Cardiac muscle cell (in vitro differentiated cells and primary cell): ENCODE data around the gene RGS7. TPM values are rescaled to one million over a fixed set of nuclear protein-coding genes. Genes with fewer than 3 reads are reported as not detected.

ENCODE experiments used
- DNase-seq, 2 donors: peaks; one replicate each; pipeline versions ENCODE4 v3.0.0 to v3.0.0-alpha.2; 2010 to 2017; ENCODE audit warnings: low read depth in 1 of 2, low spot score in 1 of 2
- H3K27ac ChIP-seq: fragments of 200-600 bp; sonication (generic); 2 replicates; pipeline ENCODE4 v1.5.1; 2016
- H3K27me3 ChIP-seq: fragments of 200-600 bp; sonication (generic); 2 replicates; pipeline ENCODE4 v1.6.0; 2016; ENCODE audit warnings: control low read depth
- H3K36me3 ChIP-seq: fragments of 200-600 bp; sonication (generic); 2 replicates; pipeline ENCODE4 v1.5.1; 2016; ENCODE audit warnings: control low read depth
- H3K4me1 ChIP-seq: fragments of 200-600 bp; sonication (generic); 2 replicates; pipeline ENCODE4 v1.8.1; 2017; ENCODE audit warnings: low read depth, mild to moderate bottlenecking, mixed run types
- H3K4me3 ChIP-seq: fragments of 200-600 bp; sonication (generic); 2 replicates; pipeline ENCODE4 v1.5.1; 2016; ENCODE audit warnings: mild to moderate bottlenecking
- H3K9me3 ChIP-seq: fragments of 200-600 bp; sonication (generic); 2 replicates; pipeline ENCODE4 v1.5.1; 2017; ENCODE audit warnings: low read depth, mild to moderate bottlenecking, control low read depth
- CTCF ChIP-seq: IDR thresholded peaks from 2 replicates; pipeline ENCODE4 v1.5.1; 2012; ENCODE audit warnings: low read depth, mild to moderate bottlenecking, low read length
- polyA plus RNA-seq: library from polyadenylated mRNA; unstranded; fragments of >200 nt; fragmentation: Nextera tagmentation; extraction: Ambion mirVana; gene quantifications from 2 replicates; pipeline ENCODE4 v1.2.1, GENCODE V29; 2016
- total RNA-seq: library from RNA; depleted of rRNA; stranded (reverse); fragments of >200 nt; gene quantifications from 2 replicates; pipeline ENCODE4 v1.2.3, GENCODE V29; 2016

The RGS7 gene
- total and polyA plus RNA-seq, 2 experiments from 2014 or later = not detected

DNA sequence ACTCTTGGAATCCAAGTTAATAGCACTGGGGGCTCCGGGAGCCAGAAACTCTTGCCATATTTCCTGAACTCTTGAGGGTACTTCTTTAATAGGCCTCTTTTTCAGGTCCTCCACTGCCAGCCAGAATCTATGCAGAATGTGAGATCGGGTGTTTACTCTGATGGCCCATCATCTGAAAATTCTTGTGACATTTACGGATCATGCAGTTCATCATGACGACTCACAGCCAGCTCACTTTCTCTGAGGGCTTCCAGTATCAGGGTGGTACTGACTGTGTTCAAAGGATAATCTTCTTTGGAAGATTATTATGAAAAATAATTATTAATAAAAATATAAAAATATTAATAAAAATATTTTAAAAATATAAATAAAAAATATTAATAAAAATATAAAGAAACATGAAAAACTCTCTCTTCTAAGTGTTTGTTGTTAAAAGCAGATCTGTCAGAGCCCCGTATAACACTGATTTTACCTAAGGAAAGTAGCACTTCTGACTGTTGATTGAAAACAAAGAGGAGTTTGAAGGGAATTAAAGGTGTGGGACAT lies 550.7 kb downstream of the RGS7 start:
- Histone ChIP-seq H3K36me3 (no peaks in the 10 kb centered on the region), H3K9me3 (no peaks in the 10 kb centered on the region), H3K4me3 (no peak overlapping the region), H3K27ac (no peak overlapping the region), H3K27me3 (no peaks in the 10 kb centered on the region), H3K4me1 (no peaks in the 10 kb centered on the region)
- no peak for TF ChIP-seq CTCF
- DNase-seq = no peak

GRCh38 chr1:240804475-240804874 lies 552.5 kb downstream of the RGS7 start:
- DNase-seq = peak in 1 of 2 donors; percentile 53
- H3K4me1 ChIP-seq = no peaks in the 10 kb centered on the region
- H3K36me3 ChIP-seq = no peaks in the 10 kb centered on the region
- no peak overlapping the region for H3K27ac ChIP-seq
- H3K27me3 ChIP-seq = no peaks in the 10 kb centered on the region
- no peak for TF ChIP-seq CTCF
- H3K4me3 ChIP-seq = no peak overlapping the region
- H3K9me3 ChIP-seq = no peaks in the 10 kb centered on the region

DNA sequence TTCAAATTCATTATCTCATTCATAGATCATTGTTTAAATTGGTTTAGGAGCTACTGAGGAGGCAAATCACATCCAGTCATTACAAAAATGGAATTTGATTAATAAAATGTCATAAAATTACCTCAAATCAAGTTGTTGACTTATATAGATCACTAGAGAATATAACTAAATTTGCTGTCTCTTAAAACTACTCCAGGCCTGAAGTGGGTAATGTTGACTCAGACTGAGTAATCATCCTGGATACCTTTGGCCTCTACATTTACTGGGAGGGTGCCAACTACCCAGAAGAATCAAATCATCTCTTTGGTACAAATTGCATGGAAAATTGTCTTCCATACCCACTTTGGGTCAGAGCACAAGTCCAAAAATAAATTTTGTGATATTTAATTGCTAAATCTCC lies 553.9 kb downstream of the RGS7 start:
- H3K4me3 ChIP-seq = no peak overlapping the region
- DNase-seq = no peak
- H3K36me3 ChIP-seq = no peaks in the 10 kb centered on the region
- no peaks in the 10 kb centered on the region for H3K9me3 ChIP-seq
- no peaks in the 10 kb centered on the region for H3K27me3 ChIP-seq
- no peak overlapping the region for H3K27ac ChIP-seq
- H3K4me1 ChIP-seq = no peaks in the 10 kb centered on the region
- TF ChIP-seq CTCF = no peak

DNA sequence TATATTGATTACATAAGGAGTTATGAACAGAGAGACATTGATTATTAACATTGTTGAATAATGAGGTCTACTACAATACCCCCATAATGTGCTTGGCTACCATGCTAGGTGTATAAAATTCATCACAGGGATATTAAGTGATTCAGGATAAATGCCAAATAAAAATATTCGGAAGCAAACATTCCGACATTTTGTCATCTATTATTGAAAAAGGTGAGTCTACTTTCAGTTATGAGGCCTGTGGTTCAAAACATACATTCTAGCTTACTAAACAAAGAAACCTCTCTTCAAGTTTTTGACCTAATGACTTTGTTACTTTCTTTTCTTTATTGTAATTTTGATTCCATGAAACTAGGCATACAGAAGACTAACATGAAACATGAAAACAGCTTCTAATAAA lies 554.7 kb downstream of the RGS7 start:
- no peak for TF ChIP-seq CTCF

DNA sequence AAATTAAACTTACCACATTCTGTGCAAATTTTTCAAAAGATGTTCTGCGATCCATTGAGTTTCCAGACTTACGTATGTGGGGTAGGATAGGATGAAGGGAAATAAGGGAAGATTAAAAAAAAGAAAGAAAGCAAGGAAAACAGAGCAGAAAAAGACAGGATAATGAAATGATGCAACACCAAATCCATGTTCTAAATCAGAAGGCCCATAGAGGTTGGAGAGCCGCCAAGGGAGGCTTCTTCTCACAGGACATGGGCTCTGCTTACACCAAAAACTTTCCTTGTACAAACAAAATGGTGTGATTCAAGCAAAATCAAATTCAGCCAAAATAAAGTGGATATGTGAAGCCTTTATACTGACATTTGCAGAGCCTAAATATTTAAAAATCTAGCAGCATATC lies 555.6 kb downstream of the RGS7 start:
- peak in 1 of 2 donors; percentile 24 for DNase-seq
- no peak for TF ChIP-seq CTCF
- Histone ChIP-seq H3K9me3 (no peaks in the 10 kb centered on the region), H3K27me3 (no peaks in the 10 kb centered on the region), H3K27ac (no peak overlapping the region), H3K36me3 (no peaks in the 10 kb centered on the region), H3K4me3 (no peak overlapping the region), H3K4me1 (no peaks in the 10 kb centered on the region)

More for the DNA sequence above, 554.7 kb downstream of the RGS7 start:
- Histone ChIP-seq H3K9me3 (no peaks in the 10 kb centered on the region), H3K36me3 (no peaks in the 10 kb centered on the region), H3K27ac (no peak overlapping the region), H3K4me1 (no peaks in the 10 kb centered on the region), H3K4me3 (no peak overlapping the region), H3K27me3 (no peaks in the 10 kb centered on the region)
- no peak for DNase-seq
